ENCODE data around the gene GRM1.

The GRM1 gene

GRCh38 chr6:146028851-146029572 lies at the start of gene GRM1:
Gene GRM1 (plus strand): TSS chr6:146029062. CDS start chr6:146029518, 456 bp downstream.
- no peak for DNase-seq

GRCh38 chr6:146009338-146009737 lies 19.5 kb upstream of the GRM1 start:
- DNase-seq = no peak

- no peak for DNase-seq
Observed at GRCh38 chr6:146014233-146014632, 14.6 kb upstream of the GRM1 start.

GRCh38 chr6:146017672-146018071 lies 11.2 kb upstream of the GRM1 start:
- no peak for DNase-seq

GRCh38 chr6:146026873-146027272 lies 2.0 kb upstream of the GRM1 start:
- no peak for DNase-seq

- no peak for DNase-seq
Observed at GRCh38 chr6:146027586-146028251, 1.1 kb upstream of the GRM1 start.

GRCh38 chr6:146028252-146028795 lies 538 bp upstream of the GRM1 start:
- peak in 1 of 2 experiments; percentile 4 for DNase-seq

GRCh38 chr6:146029573-146030184 lies 817 bp downstream of the GRM1 start:
- DNase-seq = no peak

- DNase-seq = no peak
Observed at GRCh38 chr6:146032387-146032786, 3.5 kb downstream of the GRM1 start.

GRCh38 chr6:146040360-146040759 lies 11.5 kb downstream of the GRM1 start:
- DNase-seq = no peak

GRCh38 chr6:146041282-146041681 lies 12.4 kb downstream of the GRM1 start:
- DNase-seq = no peak

GRCh38 chr6:146047371-146047770 lies 18.5 kb downstream of the GRM1 start:
- no peak for DNase-seq

GRCh38 chr6:146050168-146050567 lies 21.3 kb downstream of the GRM1 start:
- no peak for DNase-seq

- DNase-seq = no peak
Observed at GRCh38 chr6:146056506-146056905, 27.6 kb downstream of the GRM1 start.

- DNase-seq = no peak
Observed at GRCh38 chr6:146065690-146066089, 36.8 kb downstream of the GRM1 start.

GRCh38 chr6:146066506-146066905 lies 37.6 kb downstream of the GRM1 start:
- DNase-seq = no peak

GRCh38 chr6:146071781-146072180 lies 42.9 kb downstream of the GRM1 start:
- DNase-seq = no peak

GRCh38 chr6:146077992-146078391 lies 49.1 kb downstream of the GRM1 start:
- no peak for DNase-seq

- DNase-seq = no peak
Observed at GRCh38 chr6:146087386-146087785, 58.5 kb downstream of the GRM1 start.

GRCh38 chr6:146090474-146090873 lies 61.6 kb downstream of the GRM1 start:
- no peak for DNase-seq

- no peak for DNase-seq
Observed at GRCh38 chr6:146092961-146093686, 64.3 kb downstream of the GRM1 start.

- no peak for DNase-seq
Observed at GRCh38 chr6:146095481-146095880, 66.6 kb downstream of the GRM1 start.

GRCh38 chr6:146097586-146097985 lies 68.7 kb downstream of the GRM1 start:
- DNase-seq = no peak

All from activated CD4-positive, alpha-beta T cell treated with anti-CD3 and anti-CD28 coated beads, Interleukin-2, amount 50 U/mL, for 4 hours (primary cell).